Keratinocyte (primary cell): ENCODE results near the gene CNR1.

Source experiments
- CTCF ChIP-seq, 3 experiments: IDR thresholded peaks in 1 of 3; conservative IDR thresholded peaks in 1 of 3; optimal IDR thresholded peaks in 1 of 3; 2 replicates in 2 of 3; 3 replicates in 1 of 3; pipeline versions ENCODE3 to v1.5.1; 2011; ENCODE audit warnings: low read length in 3 of 3, mild to moderate bottlenecking in 3 of 3, moderate library complexity in 2 of 3, control low read depth in 1 of 3, inconsistent platforms in 1 of 3; ENCODE audit not compliant: insufficient read depth in 2 of 3; ENCODE audit errors: extremely low read depth in 1 of 3
- EZH2 ChIP-seq: IDR thresholded peaks from one replicate; pipeline ENCODE4 v1.6.1; 2012; ENCODE audit warnings: inconsistent platforms, mild to moderate bottlenecking, low read length, moderate library complexity

GRCh38 chr6:88166493-88167351 is 575 bp upstream of the CNR1 start:
- TF ChIP-seq CTCF (optimal IDR thresholded peaks at IDR 0.05 in 1 of 3, IDR thresholded peaks at IDR 0.05 in 1 of 3, conservative IDR thresholded peaks at IDR 0.05 in 1 of 3; ENCODE audit: extremely low read depth in 1 of 3, insufficient read depth in 2 of 3, low read length in 3 of 3) (no peak), EZH2 (peak; percentile 89)
